Keratinocyte (primary cell): ENCODE data around the gene CDK14. TPM values are rescaled to one million over a fixed set of nuclear protein-coding genes. Genes with fewer than 3 reads are reported as not detected.

ENCODE experiments used
- DNase-seq: peaks from one replicate; pipeline ENCODE4 v3.0.0-alpha.2; 2011; ENCODE audit warnings: low read depth, missing footprints, low spot score
- FAIRE-seq: peaks from 2 replicates; lab custom pipeline; 2011; peaks lifted over from hg19 to GRCh38; lab: Jason Lieb, UNC
- H2AFZ ChIP-seq: 2 replicates; pipeline ENCODE4 v1.6.0; 2012; ENCODE audit warnings: low read length, control low read depth, inconsistent platforms; ENCODE audit not compliant: control insufficient read depth
- H3K27ac ChIP-seq: 2 replicates; pipeline ENCODE4 v1.5.1; 2011; ENCODE audit warnings: low read length; ENCODE audit not compliant: control insufficient read depth, insufficient read depth
- H3K27me3 ChIP-seq: 3 replicates; pipeline ENCODE4 v1.6.0; 2011; ENCODE audit warnings: low read length; ENCODE audit not compliant: control insufficient read depth, insufficient read depth; ENCODE audit errors: extremely low read depth
- H3K36me3 ChIP-seq, 2 experiments: 2 replicates in 1 of 2; 3 replicates in 1 of 2; pipeline ENCODE4 v1.5.1; 2011; ENCODE audit warnings: low read length in 2 of 2, mild to moderate bottlenecking in 1 of 2; ENCODE audit not compliant: control insufficient read depth in 2 of 2, insufficient read depth in 2 of 2; ENCODE audit errors: extremely low read depth in 1 of 2
- H3K4me1 ChIP-seq: 3 replicates; pipeline ENCODE4 v1.5.1; 2011; ENCODE audit warnings: low read length; ENCODE audit not compliant: control insufficient read depth, insufficient read depth; ENCODE audit errors: extremely low read depth
- H3K4me2 ChIP-seq: 3 replicates; pipeline ENCODE4 v1.6.0; 2011; ENCODE audit warnings: low read depth, low read length; ENCODE audit not compliant: control insufficient read depth, insufficient read depth; ENCODE audit errors: extremely low read depth
- H3K4me3 ChIP-seq, 3 experiments: fragments of 200-600 bp in 1 of 3; sonication (generic) in 1 of 3; 2 replicates in 2 of 3; 3 replicates in 1 of 3; pipeline ENCODE4 v1.5.1; 2011 to 2016; ENCODE audit warnings: low read length in 3 of 3, mild to moderate bottlenecking in 3 of 3, control low read depth in 2 of 3, inconsistent platforms in 1 of 3, low read depth in 1 of 3, mixed read lengths in 1 of 3, mixed run types in 1 of 3, moderate library complexity in 1 of 3; ENCODE audit not compliant: control insufficient read depth in 2 of 3, insufficient read depth in 2 of 3; ENCODE audit errors: extremely low read depth in 1 of 3
- H3K79me2 ChIP-seq: 2 replicates; pipeline ENCODE4 v1.6.0; 2012; ENCODE audit warnings: low read length; ENCODE audit not compliant: control insufficient read depth, insufficient read depth
- H3K9ac ChIP-seq: 3 replicates; pipeline ENCODE4 v1.6.0; 2011; ENCODE audit warnings: low read length; ENCODE audit not compliant: control insufficient read depth, insufficient read depth; ENCODE audit errors: extremely low read depth
- H3K9me1 ChIP-seq: 3 replicates; pipeline ENCODE4 v1.6.0; 2011; ENCODE audit warnings: low read length; ENCODE audit not compliant: control insufficient read depth, insufficient read depth; ENCODE audit errors: extremely low read depth
- H3K9me3 ChIP-seq: 2 replicates; pipeline ENCODE4 v1.5.1; 2012; ENCODE audit warnings: low read depth, low read length; ENCODE audit not compliant: control insufficient read depth
- H4K20me1 ChIP-seq: 3 replicates; pipeline ENCODE4 v1.6.0; 2011; ENCODE audit warnings: low read length; ENCODE audit not compliant: control insufficient read depth, insufficient read depth; ENCODE audit errors: extremely low read depth
- CTCF ChIP-seq, 3 experiments: IDR thresholded peaks in 1 of 3; conservative IDR thresholded peaks in 1 of 3; optimal IDR thresholded peaks in 1 of 3; 2 replicates in 2 of 3; 3 replicates in 1 of 3; pipeline versions ENCODE3 to v1.5.1; 2011; ENCODE audit warnings: low read length in 3 of 3, mild to moderate bottlenecking in 3 of 3, moderate library complexity in 2 of 3, control low read depth in 1 of 3, inconsistent platforms in 1 of 3; ENCODE audit not compliant: insufficient read depth in 2 of 3; ENCODE audit errors: extremely low read depth in 1 of 3
- EZH2 ChIP-seq: IDR thresholded peaks from one replicate; pipeline ENCODE4 v1.6.1; 2012; ENCODE audit warnings: inconsistent platforms, mild to moderate bottlenecking, low read length, moderate library complexity
- dilution Hi-C: fragments of 300-500 bp; cut with MboI; formaldehyde crosslinking; loops from one replicate; pipeline ENCODE4 v1.7.0; 2020; ENCODE audit warnings: low sequenced_read_pairs; ENCODE audit not compliant: extremely low pct_ligation_motif_present
- polyA plus RNA-seq, 5 experiments: library from polyadenylated mRNA; depleted of rRNA in 3 of 5; stranded (reverse) in 3 of 5; stranded (forward) in 1 of 5; unstranded in 1 of 5; fragments of >200 nt; gene quantifications; 1 replicate in 1 of 5; 2 replicates in 3 of 5; 3 replicates in 1 of 5; pipeline versions ENCODE4 v1.2.1 to v1.2.3, GENCODE V29; 2011 to 2012; ENCODE audit warnings: missing spikeins in 2 of 5, low read depth in 1 of 5, low replicate concordance in 1 of 5

Gene CDK14
- polyA plus RNA-seq, 1 donor (not counting 4 experiments of a cell fraction or from before 2014, with no cell fraction given) = 4.0 TPM

- H3K27me3 ChIP-seq = no peaks in the 10 kb centered on the region
- H3K36me3 ChIP-seq = no peaks in the 10 kb centered on the region
- no peaks in the 10 kb centered on the region for H3K4me1 ChIP-seq
- H3K79me2 ChIP-seq = no peaks in the 10 kb centered on the region
- no peaks in the 10 kb centered on the region for H4K20me1 ChIP-seq
- no peak overlapping the region for H3K4me2 ChIP-seq
- no peak overlapping the region for H3K9ac ChIP-seq
- no peak overlapping the region for H3K27ac ChIP-seq
- no peak for FAIRE-seq
- H2AFZ ChIP-seq = no peak overlapping the region
- H3K9me3 ChIP-seq = no peaks in the 10 kb centered on the region
- DNase-seq = no peak
- TF ChIP-seq CTCF (optimal IDR thresholded peaks at IDR 0.05 in 1 of 3, IDR thresholded peaks at IDR 0.05 in 1 of 3, conservative IDR thresholded peaks at IDR 0.05 in 1 of 3; ENCODE audit: extremely low read depth in 1 of 3, insufficient read depth in 2 of 3, low read length in 3 of 3) (no peak), EZH2 (no peak)
- no peak overlapping the region for H3K4me3 ChIP-seq
- dilution Hi-C loops = no loop called here
- H3K9me1 ChIP-seq = no peaks in the 10 kb centered on the region
These were observed 356.1 kb downstream of the CDK14 start for GRCh38 chr7:90951986-90952954.

GRCh38 chr7:90955641-90956207, 359.6 kb downstream of the CDK14 start:
- H2AFZ ChIP-seq = no peak overlapping the region
- no peaks in the 10 kb centered on the region for H3K9me1 ChIP-seq
- no peak overlapping the region for H3K4me3 ChIP-seq
- H3K79me2 ChIP-seq = no peaks in the 10 kb centered on the region
- H3K27me3 ChIP-seq = no peaks in the 10 kb centered on the region
- no peak for TF ChIP-seq EZH2
- TF ChIP-seq CTCF (optimal IDR thresholded peaks at IDR 0.05 in 1 of 3, IDR thresholded peaks at IDR 0.05 in 1 of 3, conservative IDR thresholded peaks at IDR 0.05 in 1 of 3; ENCODE audit: extremely low read depth in 1 of 3, insufficient read depth in 2 of 3, low read length in 3 of 3) = no peak
- no peak for FAIRE-seq
- H3K4me2 ChIP-seq = no peak overlapping the region
- no peaks in the 10 kb centered on the region for H3K36me3 ChIP-seq
- no peak for DNase-seq
- H3K27ac ChIP-seq = no peak overlapping the region
- no peak overlapping the region for H3K9ac ChIP-seq
- no peaks in the 10 kb centered on the region for H3K4me1 ChIP-seq
- dilution Hi-C loops = no loop called here
- no peaks in the 10 kb centered on the region for H4K20me1 ChIP-seq
- no peaks in the 10 kb centered on the region for H3K9me3 ChIP-seq
